DMS114 treated with DMSO at 0.1 percent for 48 hours (cell line): ENCODE measurements around the gene CBR1.

Experiments
- DNase-seq: peaks from one replicate; lab custom pipeline; 2025; ENCODE audit not compliant: unreplicated experiment; lab: John Stamatoyannopoulos, UW

CBR1 gene

GRCh38 chr21:36113647-36114428 lies 44.0 kb downstream of the CBR1 start:
- DNase-seq: no peak

GRCh38 chr21:36115138-36115730 lies 45.4 kb downstream of the CBR1 start:
- DNase-seq: no peak

GRCh38 chr21:36117286-36117741 lies 47.5 kb downstream of the CBR1 start:
- no peak for DNase-seq

GRCh38 chr21:36120304-36120888 lies 50.6 kb downstream of the CBR1 start:
- no peak for DNase-seq
